Mesodermal cell (in vitro differentiated cells): ENCODE results near the gene HBS1L.

Experiments used
- H3K27ac ChIP-seq: 2 replicates; pipeline ENCODE4 v1.7.0; 2013; ENCODE audit warnings: mild to moderate bottlenecking, low read depth, low read length, moderate library complexity; ENCODE audit not compliant: severe bottlenecking
- H3K36me3 ChIP-seq: 2 replicates; pipeline ENCODE4 v1.7.1; 2013; ENCODE audit warnings: mild to moderate bottlenecking, low read length, moderate library complexity; ENCODE audit not compliant: control insufficient read depth, insufficient read depth
- H3K4me1 ChIP-seq: one replicate; pipeline ENCODE4 v1.7.1; 2013; ENCODE audit warnings: mild to moderate bottlenecking, low read length; ENCODE audit not compliant: insufficient read depth, control insufficient read depth, poor library complexity, severe bottlenecking
- H3K4me3 ChIP-seq: 2 replicates; pipeline ENCODE4 v1.7.0; 2013; ENCODE audit warnings: low read length, control low read depth, mild to moderate bottlenecking; ENCODE audit not compliant: insufficient read depth, poor library complexity, severe bottlenecking; ENCODE audit errors: extremely low read depth
- H3K9me3 ChIP-seq: 2 replicates; pipeline ENCODE4 v1.7.1; 2013; ENCODE audit warnings: mild to moderate bottlenecking, low read length, moderate library complexity; ENCODE audit not compliant: control insufficient read depth
- WGBS, 2 experiments: methylation state at CpG; one replicate each; pipeline ENCODE4 v1.1.5; 2013; ENCODE audit warnings: missing lambda C conversion rate in 2 of 2; ENCODE audit not compliant: insufficient coverage in 2 of 2; 5-methylcytosine and 5-hydroxymethylcytosine counted together

The HBS1L gene

DNA sequence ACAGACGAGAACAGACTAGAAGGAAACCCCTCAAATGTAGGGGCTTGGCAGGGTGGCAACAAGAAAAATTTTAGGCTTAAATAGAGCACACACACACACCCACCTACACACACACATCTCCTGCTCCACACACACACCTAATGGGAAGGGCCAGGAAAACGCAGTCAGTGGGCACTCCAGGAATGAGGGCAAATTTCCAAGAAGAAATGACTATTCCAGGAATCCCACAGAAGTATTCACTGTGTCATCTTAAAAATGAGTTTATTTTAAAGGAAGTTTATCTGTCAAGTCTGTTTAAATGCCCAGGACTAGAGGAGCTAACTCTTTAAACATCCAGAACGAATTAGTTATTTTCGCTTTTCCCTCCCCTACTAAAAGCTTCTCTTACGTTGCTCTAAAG lies 117.7 kb downstream of the HBS1L start:
- H3K4me1 ChIP-seq: no peaks in the 10 kb centered on the region
- no peaks in the 10 kb centered on the region for H3K36me3 ChIP-seq
- no peak overlapping the region for H3K4me3 ChIP-seq
- no peak overlapping the region for H3K27ac ChIP-seq
- 100% methylated on average over 3 of the region's 5 CpGs; no CpG with 5 or more reads in 1 of the 2 experiments for WGBS, 2 experiments
- no peaks in the 10 kb centered on the region for H3K9me3 ChIP-seq

DNA sequence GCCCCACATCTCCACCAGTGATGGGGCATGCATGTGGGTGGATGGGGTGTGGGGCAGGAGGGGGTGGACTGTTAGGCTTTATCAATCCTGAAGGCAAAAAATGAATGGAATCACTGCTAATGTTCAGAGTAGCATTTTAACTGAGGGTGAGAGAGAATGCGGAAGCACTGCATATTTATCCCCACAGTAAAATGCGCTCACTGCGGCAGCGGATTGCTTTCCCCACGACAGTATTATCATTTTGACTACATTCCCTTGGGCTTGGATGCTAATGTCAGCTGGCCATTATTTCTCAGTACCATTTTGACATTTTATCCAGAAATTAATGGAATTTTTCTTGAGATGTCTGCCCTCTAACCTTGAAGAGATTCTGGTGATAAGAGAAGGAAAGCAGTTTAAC lies 118.1 kb downstream of the HBS1L start:
- Histone ChIP-seq H3K4me3 (no peak overlapping the region), H3K9me3 (no peaks in the 10 kb centered on the region), H3K4me1 (no peaks in the 10 kb centered on the region), H3K36me3 (no peaks in the 10 kb centered on the region), H3K27ac (no peak overlapping the region)
- 100% methylated on average over 1 to 5 of the region's 5 CpGs for WGBS, 2 experiments

DNA sequence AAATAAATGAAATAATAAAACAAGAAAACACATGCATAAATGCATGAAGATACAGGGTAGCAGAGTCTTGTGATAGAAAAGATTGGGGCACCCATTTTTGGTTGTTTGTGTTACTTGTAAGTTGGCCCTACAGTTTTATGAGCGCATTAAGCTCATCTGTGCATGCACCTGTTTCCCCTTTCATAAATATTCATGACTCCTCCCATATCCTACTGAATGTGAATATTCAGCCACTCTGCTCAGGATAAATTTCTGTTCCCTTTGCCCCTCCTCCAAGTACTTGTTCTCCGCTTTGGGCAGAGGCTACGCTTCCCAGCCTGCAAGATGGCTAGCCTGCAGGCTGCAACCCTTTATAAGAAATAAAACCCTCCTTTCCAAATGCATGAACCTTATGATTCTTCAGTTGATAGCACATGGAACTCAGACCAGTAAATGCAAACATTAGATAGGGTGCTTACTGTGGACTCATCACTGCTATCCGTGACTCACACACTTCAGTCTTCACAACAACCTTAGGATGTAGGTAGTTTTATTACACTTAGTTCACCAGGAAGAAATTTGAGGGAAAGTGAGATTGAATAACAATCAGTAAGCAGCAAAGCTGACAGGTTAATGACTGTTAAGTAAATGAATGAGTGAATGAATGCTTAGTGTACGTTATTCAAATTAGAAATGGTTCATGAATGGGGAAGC lies 119.7 kb downstream of the HBS1L start:
- Histone ChIP-seq H3K36me3 (no peaks in the 10 kb centered on the region), H3K4me1 (no peaks in the 10 kb centered on the region), H3K9me3 (no peaks in the 10 kb centered on the region), H3K27ac (no peak overlapping the region), H3K4me3 (no peak overlapping the region)
- WGBS, 2 experiments: 92 to 96% methylated on average over 2 to 3 of the region's 5 CpGs

DNA sequence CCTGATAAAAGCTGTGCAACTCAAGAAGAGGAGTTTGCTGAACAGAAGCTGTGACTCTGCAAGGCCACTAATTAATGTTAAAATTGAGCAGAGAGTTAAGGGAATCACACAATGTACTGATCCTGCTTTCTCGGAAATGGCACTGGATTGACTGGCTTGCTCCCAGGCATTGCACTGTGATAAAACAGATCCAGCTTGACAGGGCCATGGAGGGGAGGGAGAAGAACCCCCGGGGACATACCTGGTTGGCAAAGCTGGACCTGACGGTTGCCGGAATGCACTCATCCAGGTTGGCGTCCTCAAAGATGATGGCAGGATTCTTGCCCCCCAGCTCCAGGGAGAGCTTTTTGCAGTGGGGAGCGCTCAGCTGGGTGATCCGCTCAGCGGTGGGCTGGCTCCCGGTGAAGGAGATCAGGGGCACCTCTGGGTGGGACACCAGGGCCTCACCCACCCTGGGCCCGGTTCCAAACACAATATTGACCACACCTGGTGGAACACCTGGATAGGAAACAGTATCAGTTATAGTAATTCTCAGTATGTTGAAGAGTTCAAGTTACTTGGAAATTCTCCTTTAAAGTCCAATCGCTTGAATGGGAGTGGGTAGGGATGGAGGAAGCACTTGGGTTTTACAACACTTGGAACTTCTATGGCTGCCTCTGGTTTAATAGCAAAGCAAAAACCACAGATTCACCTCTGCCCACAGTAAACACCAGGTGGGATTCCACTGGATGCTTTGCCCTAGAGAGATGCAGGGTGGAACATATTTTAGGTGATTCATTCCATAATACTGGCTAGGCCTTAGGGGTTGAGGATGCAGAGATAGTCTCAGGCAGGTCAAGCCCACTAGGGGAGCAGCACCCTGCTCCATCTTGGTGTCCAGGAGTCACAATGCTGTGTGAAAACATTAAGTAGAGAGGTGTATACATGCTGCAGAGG lies 121.8 kb downstream of the HBS1L start:
- no peaks in the 10 kb centered on the region for H3K9me3 ChIP-seq
- H3K4me3 ChIP-seq: no peak overlapping the region
- 89 to 92% methylated on average over 5 to 7 of the region's 11 CpGs for WGBS, 2 experiments
- H3K4me1 ChIP-seq: no peaks in the 10 kb centered on the region
- no peak overlapping the region for H3K27ac ChIP-seq
- H3K36me3 ChIP-seq: no peaks in the 10 kb centered on the region

DNA sequence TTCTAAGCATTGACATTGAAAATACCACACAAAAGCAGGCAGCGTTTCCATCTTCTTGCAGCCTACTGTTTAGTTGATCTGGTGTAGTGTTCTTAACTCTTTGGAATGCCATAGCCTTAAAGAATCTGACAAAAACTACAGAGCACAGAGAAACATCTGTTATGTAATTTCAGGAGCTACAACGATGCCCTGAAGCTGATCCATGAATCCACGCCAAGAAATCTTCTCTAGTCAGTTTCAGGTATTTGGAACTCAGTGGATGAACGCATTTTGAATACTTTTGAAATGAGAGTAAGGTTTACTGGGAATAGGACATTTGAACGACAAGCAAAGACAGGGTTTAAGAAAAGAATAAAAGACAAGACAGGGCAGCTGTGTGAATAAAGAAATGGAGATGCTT lies 122.5 kb downstream of the HBS1L start:
- H3K4me1 ChIP-seq: no peaks in the 10 kb centered on the region
- H3K9me3 ChIP-seq: no peaks in the 10 kb centered on the region
- no peak overlapping the region for H3K4me3 ChIP-seq
- H3K27ac ChIP-seq: no peak overlapping the region
- H3K36me3 ChIP-seq: no peaks in the 10 kb centered on the region
- WGBS, 2 experiments: 63 to 65% methylated on average over 4 of the region's 5 CpGs

DNA sequence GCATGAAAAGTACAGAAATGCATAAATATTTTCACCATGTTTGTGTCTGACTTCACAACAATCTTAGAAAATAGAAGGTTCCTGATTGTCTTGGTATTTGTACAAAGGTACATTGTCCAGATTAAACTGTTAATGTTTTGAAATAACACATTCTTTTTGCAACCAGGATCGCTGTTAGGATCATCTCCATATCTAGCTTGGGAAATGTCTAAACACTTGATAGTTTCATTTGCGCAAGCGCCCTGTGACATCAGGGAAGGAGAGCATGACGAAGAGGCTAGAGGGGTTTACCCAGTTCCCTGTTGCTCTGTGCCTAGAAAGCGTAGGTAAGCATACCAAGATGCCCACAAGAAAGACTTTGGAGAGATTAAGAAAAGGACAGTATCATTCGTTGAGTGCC lies 124.2 kb downstream of the HBS1L start:
- Histone ChIP-seq H3K4me1 (no peaks in the 10 kb centered on the region), H3K36me3 (no peaks in the 10 kb centered on the region), H3K9me3 (no peaks in the 10 kb centered on the region), H3K4me3 (no peak overlapping the region), H3K27ac (no peak overlapping the region)
- 89 to 95% methylated on average over 4 to 5 of the region's 6 CpGs for WGBS, 2 experiments

DNA sequence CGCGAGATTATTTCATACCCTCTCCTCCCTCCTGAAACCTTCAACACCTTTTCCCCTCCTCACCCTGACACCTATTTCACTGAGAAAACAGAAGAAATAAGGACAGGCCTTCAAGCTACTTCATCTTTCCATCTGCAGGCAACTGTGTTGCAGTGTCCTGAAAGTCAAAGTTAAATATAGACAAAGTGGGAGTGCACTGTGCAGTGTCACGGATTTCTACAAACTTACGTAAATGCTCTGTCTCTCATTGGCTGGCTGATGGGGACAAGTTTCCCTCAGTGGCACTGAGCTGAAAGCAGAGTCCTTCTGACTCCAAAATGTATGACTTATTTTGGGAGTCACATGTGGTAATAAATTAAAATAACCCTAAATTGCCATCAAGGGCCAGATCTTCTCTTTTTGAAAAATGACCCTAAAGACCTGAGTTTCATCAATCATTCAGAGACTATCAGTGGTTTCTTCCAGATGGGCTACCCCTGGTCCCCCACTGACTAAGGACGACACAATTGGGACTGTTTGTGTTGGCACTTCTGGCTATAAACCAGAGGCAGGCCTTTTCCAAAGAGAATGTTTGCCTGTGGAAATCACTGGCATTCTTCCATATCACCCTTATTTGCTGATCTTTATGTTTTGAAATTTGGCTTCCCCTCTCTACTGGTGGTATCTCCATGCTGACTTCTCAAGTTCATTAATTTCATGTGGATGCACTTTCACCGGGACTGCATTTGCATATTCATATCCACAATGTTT lies 126.3 kb downstream of the HBS1L start:
- H3K36me3 ChIP-seq: no peaks in the 10 kb centered on the region
- H3K4me1 ChIP-seq: no peaks in the 10 kb centered on the region
- H3K4me3 ChIP-seq: no peak overlapping the region
- 94 to 95% methylated on average over 3 to 5 of the region's 6 CpGs for WGBS, 2 experiments
- H3K27ac ChIP-seq: no peak overlapping the region
- no peaks in the 10 kb centered on the region for H3K9me3 ChIP-seq

DNA sequence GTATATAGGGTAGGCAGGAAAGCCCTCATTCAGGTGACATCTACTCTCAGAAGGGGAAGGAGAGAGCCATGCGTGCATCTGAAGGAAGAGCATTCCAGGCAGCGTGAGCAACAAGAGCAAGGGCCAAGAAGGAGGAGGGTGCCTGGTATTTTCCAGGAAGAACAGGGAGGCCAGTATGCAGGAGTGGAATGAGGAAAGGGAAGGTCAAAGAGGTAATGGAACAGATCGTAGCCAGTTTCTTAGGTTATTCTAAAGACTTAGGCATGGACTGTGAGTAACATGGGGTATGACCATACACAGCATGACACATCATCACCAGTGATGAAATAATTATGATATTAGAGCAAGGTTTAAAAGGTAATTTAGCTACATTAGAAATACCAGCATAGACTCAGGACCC lies 128.8 kb downstream of the HBS1L start:
- no peaks in the 10 kb centered on the region for H3K36me3 ChIP-seq
- 82 to 90% methylated on average over 2 of the region's 3 CpGs for WGBS, 2 experiments
- H3K4me1 ChIP-seq: no peaks in the 10 kb centered on the region
- no peak overlapping the region for H3K27ac ChIP-seq
- no peaks in the 10 kb centered on the region for H3K9me3 ChIP-seq
- H3K4me3 ChIP-seq: no peak overlapping the region

DNA sequence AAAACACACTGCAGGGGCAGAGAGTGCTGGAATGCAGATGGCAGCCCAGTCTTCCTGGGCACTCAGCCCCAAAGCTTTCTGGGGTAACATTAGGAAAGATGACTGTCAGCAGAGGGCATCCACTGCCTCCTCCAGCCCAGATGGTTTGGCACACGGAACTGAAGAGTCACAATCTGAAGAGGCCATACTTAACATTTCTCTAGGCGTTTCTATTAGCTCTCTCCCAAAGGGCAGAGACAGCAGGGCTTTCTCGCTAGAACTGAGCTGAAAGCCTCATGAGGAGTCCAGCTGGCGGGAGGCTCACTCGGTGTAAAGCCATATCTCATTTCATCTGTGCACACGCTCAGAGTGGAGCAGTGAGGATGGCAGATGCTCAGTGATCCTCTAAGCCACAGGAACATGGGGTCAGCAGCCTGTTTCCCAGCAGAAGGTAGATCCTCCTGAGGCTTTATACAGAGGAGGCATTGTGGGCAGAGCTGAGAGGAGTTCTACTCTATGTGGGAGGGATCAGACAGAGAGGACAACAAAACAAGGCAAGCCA lies 132.8 kb downstream of the HBS1L start:
- WGBS, 2 experiments: 92 to 98% methylated on average over 6 of the region's 6 CpGs
- no peak overlapping the region for H3K4me3 ChIP-seq
- H3K36me3 ChIP-seq: no peaks in the 10 kb centered on the region
- no peaks in the 10 kb centered on the region for H3K9me3 ChIP-seq
- H3K27ac ChIP-seq: no peak overlapping the region
- no peaks in the 10 kb centered on the region for H3K4me1 ChIP-seq

DNA sequence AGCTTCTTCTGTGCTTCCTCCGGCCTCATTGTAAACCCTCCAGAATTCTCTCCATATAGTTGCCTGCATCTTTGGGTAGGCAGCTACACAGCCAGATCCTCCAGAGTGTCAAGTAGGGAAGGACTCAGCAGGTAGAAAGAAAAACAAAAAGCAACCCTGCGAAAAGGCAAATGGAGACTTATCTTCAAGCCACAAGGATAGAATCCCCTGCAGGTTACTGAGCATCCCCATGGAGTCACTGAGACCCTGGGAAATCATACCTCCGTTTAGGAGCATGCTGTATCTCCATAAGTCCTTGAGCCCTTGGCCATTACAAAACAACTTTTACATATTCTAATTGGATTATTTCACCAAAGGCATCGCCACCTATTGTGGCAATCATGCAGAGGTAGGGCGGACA lies 133.3 kb downstream of the HBS1L start:
- WGBS, 2 experiments: 78 to 86% methylated on average over 4 to 5 of the region's 5 CpGs
- Histone ChIP-seq H3K36me3 (no peaks in the 10 kb centered on the region), H3K9me3 (no peaks in the 10 kb centered on the region), H3K27ac (no peak overlapping the region), H3K4me3 (no peak overlapping the region), H3K4me1 (no peaks in the 10 kb centered on the region)
